Measurements from ENCODE around the gene ADAMTS8.
"Not testable (repeated sequence)": the region's sequence is repeated elsewhere in the genome, so short reads cannot be mapped to it uniquely, and the experiment has no call there.

The ADAMTS8 gene

DNA sequence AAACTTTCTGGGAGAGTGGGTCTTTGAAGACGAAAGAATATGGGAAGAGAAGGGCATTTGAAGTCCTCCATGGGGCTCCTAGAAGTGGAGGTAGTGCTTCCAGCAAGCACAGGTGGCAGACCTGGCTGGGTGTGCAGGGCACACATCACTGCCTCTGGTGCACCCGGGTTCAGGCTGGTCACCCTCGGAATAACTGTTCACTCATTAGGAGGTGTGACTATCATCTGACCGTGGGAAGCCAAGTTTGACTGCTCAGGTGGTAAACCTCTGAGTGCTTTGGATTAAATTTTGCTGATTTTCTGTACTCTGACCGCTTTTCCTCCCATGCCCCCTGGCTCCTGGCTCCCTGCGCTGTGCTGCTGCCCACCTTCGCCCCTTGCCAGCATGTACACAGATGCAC, 31.1 kb upstream of the ADAMTS8 start:
- DNase-seq, result no peak

DNA sequence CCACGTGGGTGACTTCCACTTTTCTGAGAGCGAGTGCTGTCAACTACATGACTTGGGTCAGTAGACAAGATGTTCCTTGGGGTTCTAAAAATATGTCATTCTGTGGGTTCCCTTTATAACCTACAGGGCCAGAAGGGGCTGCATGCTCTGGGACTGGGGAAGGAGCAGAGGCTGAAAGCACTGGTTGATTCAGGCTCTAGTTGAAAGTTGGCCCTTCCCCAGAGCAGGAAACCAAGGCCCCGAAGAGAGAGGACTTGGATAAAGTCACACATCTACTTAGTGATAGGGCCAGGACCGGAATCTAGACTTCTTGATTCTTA, 30.0 kb upstream of the ADAMTS8 start:
- no peak for DNase-seq

DNA sequence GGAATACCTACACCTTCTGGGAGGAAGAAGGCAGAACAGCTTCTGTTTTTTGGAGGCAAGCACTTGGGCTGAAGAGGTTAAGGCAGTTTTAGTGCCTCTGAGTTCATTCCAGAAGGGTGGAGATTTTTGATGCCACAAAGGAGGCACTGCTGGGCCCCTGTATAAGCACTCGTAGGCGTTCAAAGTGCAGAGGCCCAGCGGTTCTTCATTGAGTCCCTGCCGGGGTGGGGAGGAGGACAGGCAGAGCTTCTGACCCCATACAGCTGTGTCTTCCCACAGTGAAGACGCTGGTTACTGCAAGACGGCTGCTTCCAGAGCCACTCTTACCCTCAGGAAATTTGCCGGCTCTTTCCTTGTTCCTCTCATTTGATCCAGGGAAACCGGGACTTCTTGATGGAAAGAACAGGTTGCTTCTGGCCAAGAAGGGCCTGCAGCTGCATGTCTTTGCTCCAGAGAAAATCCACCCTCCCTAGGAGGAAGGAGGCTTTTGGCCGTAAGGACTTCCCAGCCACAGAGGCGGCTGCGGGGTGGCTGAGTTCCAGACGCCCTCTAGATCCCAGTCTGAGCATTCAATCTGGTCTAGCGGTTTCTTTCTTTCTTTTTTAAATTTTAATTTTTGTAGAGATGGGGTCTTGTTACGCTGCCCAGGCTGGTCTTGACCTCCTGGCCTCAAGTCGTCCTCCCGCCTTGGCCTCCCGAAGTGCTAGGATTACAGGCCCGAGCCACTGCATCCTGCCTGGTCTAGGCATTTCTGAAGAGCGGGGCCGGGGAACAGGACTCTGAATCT, 29.4 kb upstream of the ADAMTS8 start:
- no peak for DNase-seq

DNA sequence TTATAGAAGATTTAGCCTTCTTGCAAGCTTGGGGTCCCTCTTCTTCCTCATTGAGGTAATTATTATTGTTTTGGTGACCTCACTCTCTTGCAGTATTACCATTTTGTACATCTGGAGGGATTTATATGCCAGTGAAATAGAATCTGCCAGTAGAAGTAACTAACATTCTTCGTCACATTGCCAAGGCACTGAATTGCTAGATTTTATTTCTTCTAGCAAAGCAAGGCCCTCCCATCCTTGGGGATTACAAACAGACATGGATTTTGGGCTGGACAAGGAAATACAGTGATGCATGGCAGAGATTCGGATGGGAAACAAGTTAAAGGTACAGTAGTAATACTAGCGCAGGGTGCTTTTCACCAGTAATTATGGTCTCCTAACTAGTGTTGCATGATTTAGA, 27.9 kb upstream of the ADAMTS8 start:
- DNase-seq, result no peak

DNA sequence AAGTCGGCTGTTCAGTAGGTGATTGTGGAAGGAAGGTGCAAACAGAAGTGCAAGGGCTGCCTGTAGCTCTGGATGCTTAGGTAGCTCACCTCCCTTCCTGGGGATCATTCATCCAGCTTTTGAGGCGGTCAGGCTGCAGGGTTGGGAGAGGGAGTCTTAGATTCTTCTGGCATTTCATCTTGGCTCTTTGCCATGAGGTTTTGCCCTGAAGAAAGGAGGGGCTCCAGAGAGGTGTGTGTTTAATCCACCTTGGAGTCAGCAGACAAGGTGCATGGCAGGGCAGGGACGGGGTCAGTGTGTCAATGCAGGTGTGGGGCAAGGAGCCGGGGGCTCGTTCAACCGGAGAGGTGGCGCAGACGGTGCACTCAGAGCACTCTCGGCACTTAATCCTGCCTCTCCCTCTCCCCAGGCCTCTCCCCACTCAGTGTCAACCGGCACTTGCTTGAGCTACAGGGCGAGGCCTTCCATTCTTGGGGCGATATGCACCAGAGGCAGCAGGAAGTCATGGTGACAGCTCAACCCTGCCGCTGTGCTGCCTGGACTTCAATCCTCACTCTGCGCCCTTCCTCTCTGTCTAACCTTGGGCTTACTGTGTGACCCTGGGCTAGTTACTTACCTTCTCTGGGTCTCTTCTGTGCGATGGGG, 27.2 kb upstream of the ADAMTS8 start:
- no peak for DNase-seq

DNA sequence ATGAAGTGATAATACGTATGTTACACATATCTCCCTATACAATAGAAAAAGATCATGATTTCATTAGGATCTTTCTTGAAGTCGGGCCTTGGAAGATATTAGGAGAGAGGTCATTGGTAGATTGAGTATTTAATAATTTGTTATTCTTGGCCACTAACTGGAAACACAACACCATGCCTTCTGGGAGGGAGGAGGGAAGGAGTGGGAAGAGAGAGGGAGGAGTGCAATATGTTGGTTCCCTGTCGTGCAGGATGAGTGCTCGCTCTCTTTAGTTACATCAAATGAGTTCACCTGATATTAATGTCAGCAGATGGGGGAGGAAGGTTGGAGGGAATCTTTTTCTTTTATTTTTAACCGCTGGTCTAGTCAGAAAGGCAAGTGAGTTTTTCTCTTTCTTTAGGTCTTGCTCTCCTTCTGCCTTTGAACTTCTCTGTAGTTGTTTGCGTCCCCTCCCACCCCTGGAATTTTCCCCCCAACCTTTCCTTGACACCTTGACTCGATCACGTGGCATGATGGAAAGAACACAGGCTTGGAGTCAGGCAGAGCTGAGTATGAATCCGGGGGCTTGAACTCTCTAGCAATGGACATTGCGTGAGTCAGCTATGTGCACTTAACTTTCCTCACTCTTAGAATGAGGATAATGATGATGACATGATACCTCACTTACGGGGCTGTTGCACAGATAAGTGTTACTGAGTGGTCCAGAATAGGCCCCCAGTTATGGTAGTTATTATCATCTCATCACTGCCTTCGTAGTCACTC, 26.3 kb upstream of the ADAMTS8 start:
- no peak for DNase-seq

DNA sequence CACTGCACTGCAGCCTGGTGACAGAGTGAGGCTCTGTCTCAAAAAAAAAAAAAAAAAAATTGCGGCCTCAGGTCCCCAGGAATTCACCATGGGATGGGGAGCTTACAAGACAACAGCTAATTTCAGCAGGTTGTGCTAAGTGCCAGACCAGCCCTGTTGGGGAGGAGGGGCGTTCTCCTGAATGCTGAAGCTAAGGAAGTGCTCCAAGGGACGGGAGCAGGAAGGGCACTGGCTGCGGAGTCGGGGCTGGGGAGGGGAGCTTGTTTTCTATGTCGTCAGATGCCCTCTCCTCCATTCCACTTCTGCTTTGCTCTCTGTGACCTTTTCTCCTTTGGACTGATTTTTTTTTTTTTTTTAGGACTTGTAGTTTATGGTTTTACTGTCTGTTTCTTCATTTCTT, 24.5 kb upstream of the ADAMTS8 start:
- no peak for DNase-seq

DNA sequence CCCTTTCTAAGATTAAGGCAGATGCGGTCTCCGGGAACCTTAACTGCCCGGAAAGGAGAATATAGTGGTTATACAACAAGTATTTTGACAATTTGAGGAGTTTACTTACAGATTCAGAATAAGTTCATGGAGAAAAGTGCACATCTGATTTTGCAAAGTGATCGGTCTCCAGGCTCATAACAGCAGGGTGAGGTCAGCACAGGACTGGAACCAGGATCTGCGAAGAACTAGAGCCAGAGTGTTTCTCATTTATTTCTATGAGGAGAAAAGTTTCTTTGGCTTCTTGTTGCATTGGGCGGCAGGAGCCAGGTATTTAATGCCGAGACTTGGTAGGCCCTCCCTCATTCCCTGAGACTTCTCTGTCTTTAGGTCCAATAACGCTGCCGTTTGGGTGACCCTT, 23.8 kb upstream of the ADAMTS8 start:
- no peak for DNase-seq

DNA sequence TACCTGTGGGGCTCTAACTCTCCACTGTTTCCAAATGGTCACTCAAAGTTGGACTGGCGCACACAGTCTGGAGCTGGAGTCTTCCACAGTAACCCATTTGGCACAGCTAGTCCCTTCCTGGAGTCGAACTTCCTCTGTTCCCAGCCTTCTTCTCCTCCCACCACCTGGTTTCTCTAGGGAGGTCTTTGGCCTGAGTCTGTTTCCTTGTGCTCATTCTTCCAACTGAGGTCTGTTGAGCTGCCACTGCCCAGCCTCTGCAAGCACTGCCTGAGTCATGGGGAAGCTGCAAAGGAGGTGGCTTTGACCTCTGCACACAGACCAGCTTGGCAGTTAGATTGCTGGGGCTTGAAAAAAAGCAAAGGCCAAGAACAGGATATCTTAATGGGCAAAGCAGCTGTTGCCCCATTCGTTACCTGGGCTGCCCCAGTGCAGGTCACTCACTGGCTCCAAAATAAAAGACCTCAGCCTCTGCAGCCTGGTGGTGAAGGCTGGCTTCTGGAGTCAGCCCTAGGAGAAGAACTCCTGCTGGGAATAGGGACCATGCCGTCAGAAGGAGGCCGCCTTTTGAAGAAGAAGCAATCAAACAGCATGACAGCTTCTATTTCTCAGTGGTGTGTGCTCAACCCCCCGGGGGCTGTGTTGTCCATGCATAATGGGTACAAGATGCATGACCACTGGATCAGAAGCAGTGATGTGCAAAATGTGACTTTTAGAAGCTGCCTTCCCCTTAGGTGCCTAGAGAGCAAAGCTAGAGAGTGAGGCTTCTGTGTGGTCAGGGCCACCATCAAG, 23.0 kb upstream of the ADAMTS8 start:
- DNase-seq, result no peak

DNA sequence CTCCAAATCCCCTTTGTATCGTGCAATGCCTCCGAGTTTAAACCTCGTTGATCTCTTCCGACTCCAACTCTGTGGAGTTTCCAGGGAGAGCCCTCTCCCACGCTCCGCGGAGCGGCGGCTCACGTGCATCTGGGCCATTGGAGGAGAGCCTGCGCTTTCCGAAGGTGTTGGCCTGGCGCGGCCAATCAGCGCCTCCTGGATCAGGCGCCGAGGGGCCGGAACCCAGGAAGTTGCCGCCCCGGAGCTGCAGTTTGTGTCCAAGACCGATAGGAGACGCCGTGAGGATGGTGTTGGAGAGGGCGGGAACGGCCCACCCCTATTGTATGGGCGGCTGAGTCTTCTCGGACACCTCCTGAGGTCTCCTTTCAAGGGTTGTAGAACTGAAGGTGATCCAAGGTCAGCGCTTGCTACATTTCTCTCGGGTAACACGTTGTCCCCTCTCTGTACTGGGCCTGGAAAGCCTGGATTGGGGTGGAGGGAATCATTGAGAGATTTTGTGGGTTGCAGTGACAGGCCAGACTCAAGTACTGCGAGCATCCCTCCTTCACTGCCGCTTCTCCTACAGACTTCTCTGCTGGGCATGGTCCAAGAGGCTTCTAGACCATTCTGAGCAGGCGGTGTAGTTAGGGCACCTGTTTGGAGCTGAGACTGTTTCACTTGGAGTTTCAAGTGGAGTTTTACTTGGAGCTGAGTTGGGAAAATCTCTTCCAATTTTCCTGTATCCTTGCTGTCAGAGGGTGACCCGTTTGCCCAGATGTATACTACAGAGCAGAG, 21.8 kb upstream of the ADAMTS8 start:
- DNase-seq, result no peak

DNA sequence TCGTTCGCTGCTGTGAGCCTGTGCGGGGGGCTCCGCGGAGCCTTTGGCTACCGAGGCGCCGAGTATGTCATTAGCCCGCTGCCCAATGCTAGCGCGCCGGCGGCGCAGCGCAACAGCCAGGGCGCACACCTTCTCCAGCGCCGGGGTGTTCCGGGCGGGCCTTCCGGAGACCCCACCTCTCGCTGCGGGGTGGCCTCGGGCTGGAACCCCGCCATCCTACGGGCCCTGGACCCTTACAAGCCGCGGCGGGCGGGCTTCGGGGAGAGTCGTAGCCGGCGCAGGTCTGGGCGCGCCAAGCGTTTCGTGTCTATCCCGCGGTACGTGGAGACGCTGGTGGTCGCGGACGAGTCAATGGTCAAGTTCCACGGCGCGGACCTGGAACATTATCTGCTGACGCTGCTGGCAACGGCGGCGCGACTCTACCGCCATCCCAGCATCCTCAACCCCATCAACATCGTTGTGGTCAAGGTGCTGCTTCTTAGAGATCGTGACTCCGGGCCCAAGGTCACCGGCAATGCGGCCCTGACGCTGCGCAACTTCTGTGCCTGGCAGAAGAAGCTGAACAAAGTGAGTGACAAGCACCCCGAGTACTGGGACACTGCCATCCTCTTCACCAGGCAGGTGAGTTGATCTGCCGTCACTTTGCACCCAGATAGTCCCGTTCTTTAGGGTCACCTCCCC, 21.0 kb upstream of the ADAMTS8 start:
- no peak for DNase-seq

DNA sequence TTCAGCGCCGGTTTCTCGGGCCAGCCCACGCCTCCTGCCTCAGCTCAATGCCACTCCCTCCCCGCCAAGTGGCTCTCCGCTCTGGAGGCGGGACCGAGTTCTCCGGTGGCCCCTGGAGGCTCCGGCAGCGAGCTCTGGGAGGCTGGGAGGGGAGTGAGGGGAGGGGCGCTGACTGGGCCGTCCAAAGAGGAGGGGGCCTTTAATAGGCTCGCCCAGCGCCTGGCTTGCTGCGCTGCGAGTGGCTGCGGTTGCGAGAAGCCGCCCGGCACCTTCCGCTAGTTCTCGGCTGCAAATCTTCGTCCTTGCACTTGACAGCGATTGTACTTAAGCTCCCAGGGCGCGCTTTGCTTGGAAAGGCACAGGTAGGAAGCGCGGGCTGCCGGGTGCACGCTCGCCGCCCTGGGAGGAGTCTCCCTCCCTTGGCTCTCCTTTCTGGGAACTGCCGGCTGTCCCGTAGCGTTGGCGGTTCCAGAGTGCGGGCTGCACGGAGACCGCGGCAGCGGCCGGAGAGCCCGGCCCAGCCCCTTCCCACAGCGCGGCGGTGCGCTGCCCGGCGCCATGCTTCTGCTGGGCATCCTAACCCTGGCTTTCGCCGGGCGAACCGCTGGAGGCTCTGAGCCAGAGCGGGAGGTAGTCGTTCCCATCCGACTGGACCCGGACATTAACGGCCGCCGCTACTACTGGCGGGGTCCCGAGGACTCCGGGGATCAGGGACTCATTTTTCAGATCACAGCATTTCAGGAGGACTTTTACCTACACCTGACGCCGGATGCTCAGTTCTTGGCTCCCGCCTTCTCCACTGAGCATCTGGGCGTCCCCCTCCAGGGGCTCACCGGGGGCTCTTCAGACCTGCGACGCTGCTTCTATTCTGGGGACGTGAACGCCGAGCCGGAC, 20.3 kb upstream of the ADAMTS8 start, which contains the start of gene ADAMTS15:
Gene ADAMTS15 (plus strand): TSS at position 230 of the 894 bp plus-strand sequence. CDS start 329 bp downstream, at position 559.
- DNase-seq, result no peak

DNA sequence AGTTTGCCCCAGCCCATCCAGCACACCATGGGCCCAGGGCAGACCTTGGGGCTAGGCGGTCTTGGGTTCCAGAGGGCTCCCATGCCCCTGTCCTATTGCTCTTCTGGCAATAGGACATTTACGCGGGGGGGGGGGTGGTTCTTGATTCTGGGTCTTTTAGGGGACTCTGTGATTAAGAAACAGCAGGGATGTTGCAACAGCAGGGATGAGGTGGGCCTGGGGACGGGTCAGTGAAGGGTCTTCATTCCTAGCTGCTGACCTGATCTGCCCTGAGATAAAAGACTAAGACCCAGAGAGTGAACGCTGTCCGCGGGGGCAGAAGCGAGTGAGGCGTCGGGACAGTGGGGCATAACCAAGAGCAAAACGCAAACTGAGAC, 19.6 kb upstream of the ADAMTS8 start:
- DNase-seq, result no peak

DNA sequence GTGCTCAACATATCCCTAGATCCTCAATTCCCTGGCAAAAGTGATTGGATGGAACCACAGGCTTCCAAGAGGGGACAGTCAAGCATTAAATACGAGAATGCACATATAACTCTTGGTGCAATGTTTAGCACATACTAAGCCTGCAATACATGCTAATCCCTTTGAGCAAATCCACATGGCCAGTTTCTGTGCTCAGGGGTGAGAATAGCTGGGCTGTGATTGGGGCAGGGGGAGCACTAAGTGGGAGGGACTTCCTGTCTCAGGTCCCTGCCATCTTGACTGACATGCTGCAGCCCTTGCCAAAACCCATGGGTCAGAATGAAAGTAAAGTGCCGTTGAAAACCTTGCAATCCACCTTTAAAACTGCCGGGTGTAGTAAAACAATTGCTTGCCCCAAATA, 17.4 kb upstream of the ADAMTS8 start:
- DNase-seq, result no peak

DNA sequence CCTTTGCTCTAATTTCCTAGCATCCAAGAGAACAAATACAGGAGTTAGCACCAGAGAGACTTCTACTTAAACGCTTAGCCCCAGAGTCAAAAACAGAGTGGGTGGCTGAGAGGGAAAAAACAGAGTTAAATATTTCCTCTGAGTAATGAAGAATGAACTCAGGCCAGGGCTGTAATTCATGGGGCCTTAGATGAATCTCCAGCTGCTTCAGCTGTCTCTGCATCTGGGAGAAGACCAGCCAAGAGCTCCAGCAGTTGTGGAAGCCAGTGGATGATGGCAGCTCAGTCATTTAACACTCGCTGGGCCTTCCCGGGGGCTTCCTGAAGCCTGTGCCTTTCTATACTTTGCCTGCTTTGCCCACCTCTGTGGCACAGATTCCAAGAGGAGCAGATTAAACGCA, 14.3 kb upstream of the ADAMTS8 start:
- no peak for DNase-seq

DNA sequence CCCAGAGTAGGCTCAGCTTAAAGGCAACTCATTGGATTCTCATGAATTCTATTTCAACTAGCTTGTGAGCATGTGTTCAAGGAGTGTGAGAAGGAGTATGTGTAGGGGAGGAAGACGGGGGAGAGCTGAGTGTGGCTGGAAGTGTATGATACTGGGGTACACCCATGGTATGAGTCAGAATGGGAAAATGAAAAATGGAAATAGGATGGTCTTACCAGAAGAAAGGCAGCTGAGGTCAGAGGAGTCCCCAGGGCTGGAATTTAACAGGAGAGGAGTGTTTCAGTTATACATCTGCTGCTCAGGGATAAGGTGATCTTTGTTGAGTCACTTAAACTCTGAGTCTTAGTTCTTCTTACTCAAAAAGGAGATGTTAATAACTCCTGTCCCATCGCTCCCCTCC, 13.3 kb upstream of the ADAMTS8 start:
- DNase-seq, result no peak

DNA sequence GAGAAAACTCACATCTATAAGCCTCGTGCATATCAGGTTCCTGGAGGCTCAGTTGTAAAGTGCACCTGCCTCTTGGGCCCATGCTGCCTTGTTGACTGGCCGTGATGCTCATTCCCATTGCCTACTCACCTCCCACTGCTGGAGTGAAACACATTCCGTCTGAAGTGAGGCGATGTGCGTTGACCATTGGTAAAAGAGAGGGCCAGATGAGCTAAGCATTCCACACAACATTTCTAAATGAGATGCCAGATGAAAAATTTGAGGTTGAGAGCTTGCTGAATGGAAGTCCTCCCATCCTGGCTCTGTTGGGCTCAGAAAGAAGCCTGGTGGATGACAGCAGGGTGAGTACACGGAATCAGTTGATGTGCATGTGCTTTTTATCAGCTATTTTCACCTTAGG, 11.5 kb upstream of the ADAMTS8 start:
- no peak for DNase-seq

DNA sequence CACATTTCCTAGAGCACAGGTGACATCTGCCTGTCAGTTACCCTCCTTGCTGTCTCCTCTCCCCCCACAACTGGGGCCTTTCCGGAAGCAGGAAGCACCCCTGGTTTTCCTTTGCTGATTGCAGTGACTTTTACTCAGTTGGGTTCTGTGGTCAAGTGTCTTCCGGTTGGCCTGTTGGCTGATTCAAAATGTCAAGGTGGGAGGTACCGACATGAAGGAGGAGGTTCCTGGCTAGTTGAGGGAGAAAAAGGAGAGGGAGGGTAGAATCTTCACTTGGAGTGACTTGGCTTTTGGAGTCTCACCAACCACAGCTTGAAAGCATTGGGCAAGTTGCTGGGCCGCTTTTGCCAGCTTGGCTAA, 10.7 kb upstream of the ADAMTS8 start:
- DNase-seq, result no peak

DNA sequence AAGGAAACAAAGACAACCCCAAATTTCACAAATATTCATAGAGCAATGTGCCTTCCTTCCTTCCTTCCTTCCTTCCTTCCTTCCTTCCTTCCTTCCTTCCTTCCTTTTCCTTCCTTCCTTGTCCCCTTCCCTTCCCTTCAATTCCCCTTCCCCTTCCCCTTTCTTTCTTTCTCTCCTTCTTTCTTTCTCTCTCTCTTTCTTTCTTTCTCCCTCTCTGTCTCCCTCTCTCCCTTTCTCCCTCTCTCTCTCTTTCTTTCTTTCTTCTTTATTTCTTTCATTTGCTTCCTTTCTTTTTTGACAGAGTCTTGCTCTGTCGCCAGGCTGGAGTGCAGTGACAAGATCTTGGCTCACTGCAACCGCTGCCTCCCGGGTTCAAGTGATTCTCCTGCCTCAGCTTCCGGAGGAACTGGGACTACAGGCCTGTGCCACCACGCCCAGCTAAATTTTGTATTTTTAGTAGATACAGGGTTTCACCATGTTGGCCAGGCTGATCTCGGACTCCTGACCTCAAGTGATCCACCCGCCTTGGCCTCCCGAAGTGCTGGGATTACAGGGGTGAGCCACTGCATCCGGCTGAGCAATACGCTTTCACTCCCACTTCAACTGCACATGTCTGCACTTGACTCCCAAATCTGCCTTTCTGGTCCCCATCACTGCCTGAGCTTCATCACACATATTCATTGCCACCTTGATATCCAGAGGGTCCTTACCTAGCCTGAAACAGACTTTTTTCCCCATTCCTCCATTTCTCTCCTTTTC, 10.2 kb upstream of the ADAMTS8 start:
- DNase-seq, result not testable (repeated sequence)

DNA sequence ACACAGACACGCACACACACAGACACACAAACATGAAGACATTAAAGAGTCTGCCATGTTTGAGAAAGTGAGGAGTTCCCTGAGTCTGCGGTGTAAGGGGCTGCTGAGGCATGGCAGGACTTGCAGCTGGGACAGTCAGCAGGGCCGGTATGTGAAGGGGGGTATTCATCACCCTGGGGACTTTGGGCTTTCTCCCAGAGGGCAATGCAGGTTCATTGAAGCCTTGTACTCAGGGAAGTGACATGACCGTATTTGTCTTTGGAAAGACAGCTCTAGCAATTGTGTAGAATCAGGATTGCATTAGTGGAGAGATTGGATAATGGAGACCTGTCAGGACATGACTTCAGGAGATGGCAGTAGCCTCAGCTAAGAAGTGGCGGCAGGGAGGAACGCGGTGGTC, 9.4 kb upstream of the ADAMTS8 start:
- DNase-seq, result no peak
